ENCODE results near the gene NKTR. TPM values are rescaled to one million over a fixed set of nuclear protein-coding genes. Genes with fewer than 3 reads are reported as not detected.

Gene NKTR
- total and polyA plus RNA-seq, 2 of the 13 experiments (the other 11 are each of a cell fraction or from before 2014, with no cell fraction given): 41.3 to 59.6 TPM

- 45% methylated on average over 8 of the region's 8 CpGs for WGBS (ENCODE audit: low lambda C conversion rate)
- no peaks in the 10 kb centered on the region for H3K27me3 ChIP-seq (ENCODE audit: control insufficient read depth in 1 of 2, insufficient read depth in 2 of 2, low read length in 2 of 2)
- H4K20me1 ChIP-seq (ENCODE audit: insufficient read depth, low read length): no peaks in the 10 kb centered on the region
- no peak for DNase-seq (ENCODE audit: low spot score)
- H3K9ac ChIP-seq (ENCODE audit: insufficient read depth, low read depth, low read length): no peak overlapping the region
- no peak overlapping the region for H3K4me2 ChIP-seq (ENCODE audit: low read depth, low read length)
- TF ChIP-seq EHMT2 (IDR thresholded peaks at IDR 0.05; ENCODE audit: borderline replicate concordance, low read depth, low read length) (no peak), ZNF614 (CRISPR knock-in tag; IDR thresholded peaks at IDR 0.05; ENCODE audit: borderline replicate concordance) (0 out of 2 replicates have a peak, but pooled peaks have one; percentile 18), SKIL (CRISPR knock-in tag; IDR thresholded peaks at IDR 0.05; ENCODE audit: borderline replicate concordance) (no peak)
- H3K4me3 ChIP-seq (replicated peaks in 1 of 3; ENCODE audit: insufficient read depth in 1 of 3, low read depth in 2 of 3, low read length in 3 of 3): no peak overlapping the region
- in situ Hi-C loops (cut with HindIII; ENCODE audit: extremely low pct_ligation_motif_present, low pct_unique_long_range_greater_than_20kb): no loop called here
- H3K79me2 ChIP-seq (ENCODE audit: insufficient read depth, low read length): no peaks in the 10 kb centered on the region
- H3K36me3 ChIP-seq (replicated peaks in 1 of 2; ENCODE audit: control insufficient read depth in 1 of 2, insufficient read depth in 2 of 2, low read length in 2 of 2): no peaks in the 10 kb centered on the region
- H3K27ac ChIP-seq (ENCODE audit: extremely low read length, insufficient read depth, low read length): no peak overlapping the region
- ChIA-PET POLR2A (interaction anchor here (0.6 to 1.2 kb wide), 2 partner anchors 18 to 628 kb away, joined by 3 read pairs; no protein-coding TSS in a partner anchor), CTCF (ENCODE audit: low intra/inter-chr PET ratio, low total read pairs) (no interaction called here)
- H3K4me1 ChIP-seq (ENCODE audit: insufficient read depth, low read length): peaks cover 12% of the 10 kb centered on the region
- intact Hi-C loops (cut with micrococcal nuclease; ENCODE audit: unreplicated experiment): no loop called here
- FAIRE-seq: no peak
- TSS peak; percentile 41 for BruUV-seq (replicated peaks)
- H2AFZ ChIP-seq (ENCODE audit: low read length): no peak overlapping the region
- H3K9me3 ChIP-seq (ENCODE audit: low read length): no peaks in the 10 kb centered on the region
- ATAC-seq: no peak
Measured at GRCh38 chr3:42666022-42666421, 65.5 kb downstream of the NKTR start.

GRCh38 chr3:42666577-42666998, 66.1 kb downstream of the NKTR start:
- no peak overlapping the region for H2AFZ ChIP-seq (ENCODE audit: low read length)
- H3K9ac ChIP-seq (ENCODE audit: insufficient read depth, low read depth, low read length): no peak overlapping the region
- H3K4me2 ChIP-seq (ENCODE audit: low read depth, low read length): no peak overlapping the region
- H4K20me1 ChIP-seq (ENCODE audit: insufficient read depth, low read length): no peaks in the 10 kb centered on the region
- ATAC-seq: no peak; the same call in 2 of the 3 replicates
- WGBS (ENCODE audit: low lambda C conversion rate): 0% methylated on average over 1 of the region's 4 CpGs
- H3K9me3 ChIP-seq (ENCODE audit: low read length): no peaks in the 10 kb centered on the region
- intact Hi-C loops (cut with micrococcal nuclease; ENCODE audit: unreplicated experiment) (no loop called here), in situ Hi-C loops (cut with HindIII; ENCODE audit: extremely low pct_ligation_motif_present, low pct_unique_long_range_greater_than_20kb) (no loop called here)
- CTCF ChIA-PET (ENCODE audit: low intra/inter-chr PET ratio, low total read pairs): no interaction called here
- no peak for DNase-seq (ENCODE audit: low spot score)
- H3K4me3 ChIP-seq (replicated peaks in 1 of 3; ENCODE audit: insufficient read depth in 1 of 3, low read depth in 2 of 3, low read length in 3 of 3): no peak overlapping the region
- peaks cover 12% of the 10 kb centered on the region for H3K4me1 ChIP-seq (ENCODE audit: insufficient read depth, low read length)
- TF ChIP-seq POLR2A (IDR thresholded peaks at IDR 0.05; ENCODE audit: insufficient read depth in 1 of 2, low read depth in 2 of 2, low read length in 2 of 2): 0 out of 4 replicates have a peak, but pooled peaks of 1 of the 2 experiments have one; percentile 17
- 0 out of 2 replicates have a peak, but pooled peaks have one; percentile 6 for TF ChIP-seq ZNF614 (CRISPR knock-in tag; IDR thresholded peaks at IDR 0.05; ENCODE audit: borderline replicate concordance)
- 0 out of 2 replicates have a peak, but pooled peaks have one; percentile 10 for TF ChIP-seq POLR2AphosphoS2 (IDR thresholded peaks at IDR 0.05; ENCODE audit: low read depth, low read length)
- no peak for TF ChIP-seq ZNF446 (CRISPR knock-in tag; IDR thresholded peaks at IDR 0.05)
- FAIRE-seq: no peak
- no peaks in the 10 kb centered on the region for H3K36me3 ChIP-seq (replicated peaks in 1 of 2; ENCODE audit: control insufficient read depth in 1 of 2, insufficient read depth in 2 of 2, low read length in 2 of 2)
- no peaks in the 10 kb centered on the region for H3K27me3 ChIP-seq (ENCODE audit: control insufficient read depth in 1 of 2, insufficient read depth in 2 of 2, low read length in 2 of 2)
- no peak overlapping the region for H3K27ac ChIP-seq (ENCODE audit: extremely low read length, insufficient read depth, low read length)
- no peaks in the 10 kb centered on the region for H3K79me2 ChIP-seq (ENCODE audit: insufficient read depth, low read length)
- POLR2A ChIA-PET: interaction anchor here (0.6 to 1.2 kb wide), 2 partner anchors 17 to 628 kb away, joined by 3 read pairs; no protein-coding TSS in a partner anchor
- BruUV-seq (replicated peaks): no TSS peak
